IMR-90 (cell line): ENCODE results near the gene THAP9. TPM values are rescaled to one million over a fixed set of nuclear protein-coding genes. Genes with fewer than 3 reads are reported as not detected.

Source experiments
- CHD1 ChIP-seq: IDR thresholded peaks from 2 replicates; pipeline ENCODE4 v1.6.1; 2012; ENCODE audit warnings: low read depth, low read length, improper control_type of control experiment
- POLR2A ChIP-seq: IDR thresholded peaks from 2 replicates; pipeline ENCODE4 v1.6.1; 2012; ENCODE audit warnings: mild to moderate bottlenecking, low read depth, low read length
- RCOR1 ChIP-seq: IDR thresholded peaks from 2 replicates; pipeline ENCODE4 v1.6.1; 2012; ENCODE audit warnings: mild to moderate bottlenecking, low read length, improper control_type of control experiment; ENCODE audit not compliant: insufficient replicate concordance
- polyA plus RNA-seq, 3 experiments: library from polyadenylated mRNA; depleted of rRNA; stranded (reverse); fragments of >200 nt; gene quantifications; 2 replicates each; pipeline ENCODE4 v1.2.3, GENCODE V29; 2012; ENCODE audit warnings: low replicate concordance in 1 of 3
- total RNA-seq: library from RNA; depleted of rRNA; stranded (reverse); fragments of >200 nt; gene quantifications from 2 replicates; pipeline ENCODE4 v1.2.3, GENCODE V29; 2012

Gene THAP9
- total and polyA plus RNA-seq, 2 of the 4 experiments (the other 2 are of a cell fraction) = 0.86 to 2.9 TPM

DNA sequence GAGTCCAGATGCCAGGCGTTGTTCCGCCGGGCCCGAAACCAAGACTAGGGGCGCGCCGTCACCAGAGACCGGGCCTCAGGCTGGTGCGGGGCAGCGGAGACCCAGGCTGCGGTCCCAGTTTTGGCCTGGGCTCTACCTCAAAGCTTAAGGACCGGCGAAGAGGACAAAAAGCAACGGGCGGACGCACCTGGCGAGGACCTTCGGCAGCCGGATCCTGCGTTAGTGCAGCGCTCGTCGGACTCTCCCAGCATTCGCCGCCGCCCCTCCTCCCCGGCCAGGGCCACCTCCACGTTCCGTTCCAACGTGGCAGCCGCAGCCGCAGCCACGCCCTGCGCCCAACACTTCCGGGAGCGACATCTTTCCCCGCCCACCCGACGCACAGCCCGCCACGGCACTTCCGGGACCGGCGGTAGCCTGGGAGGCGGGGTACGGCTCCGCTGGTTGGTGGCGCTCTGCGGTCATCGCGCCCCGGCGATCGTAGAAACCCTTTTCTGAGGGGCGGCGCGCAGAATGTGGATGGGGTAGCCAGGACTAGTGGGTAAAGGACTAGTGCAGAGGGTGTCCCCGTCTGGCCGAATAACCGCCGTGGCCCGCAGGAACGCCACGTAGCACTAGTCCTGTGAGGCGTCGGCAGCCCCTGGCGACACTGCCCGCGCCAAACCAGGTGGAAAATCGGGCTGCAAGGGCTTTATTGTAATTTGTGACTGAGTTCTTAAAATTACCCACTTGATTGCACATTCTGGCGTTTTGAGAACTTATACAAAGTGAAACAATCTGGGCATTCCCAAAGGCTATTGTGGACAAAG is 9.4 kb upstream of the THAP9 start, which contains the start of gene SEC31A (continued):
- TF ChIP-seq CHD1 (peak; percentile 95; the same call in 1 of the 2 replicates), POLR2A (peak; percentile 98), RCOR1 (no peak)
